Chondrocyte (in vitro differentiated cells): ENCODE measurements around the gene SZRD1. TPM values are rescaled to one million over a fixed set of nuclear protein-coding genes. Genes with fewer than 3 reads are reported as not detected.
"Not testable (repeated sequence)": the region's sequence is repeated elsewhere in the genome, so short reads cannot be mapped to it uniquely, and the experiment has no call there.

Experiments used
- DNase-seq: peaks from one replicate; pipeline ENCODE4 v3.0.0; 2021; ENCODE audit warnings: mixed read lengths, low spot score
- H3K27ac Mint-ChIP-seq: one replicate; pipeline ENCODE4 v1.8.0; 2021; ENCODE audit warnings: mild to moderate bottlenecking, moderate library complexity, mixed read lengths; ENCODE audit not compliant: unreplicated experiment
- H3K27me3 Mint-ChIP-seq: 2 replicates; pipeline ENCODE4 v1.8.0; 2021; ENCODE audit warnings: low read depth, mixed read lengths
- H3K36me3 Mint-ChIP-seq: 2 replicates; pipeline ENCODE4 v1.8.0; 2021; ENCODE audit warnings: low read depth, mixed read lengths
- H3K4me1 Mint-ChIP-seq: 2 replicates; pipeline ENCODE4 v1.8.0; 2021; ENCODE audit warnings: low read depth, mild to moderate bottlenecking, mixed read lengths
- H3K4me3 Mint-ChIP-seq: one replicate; pipeline ENCODE4 v1.8.0; 2021; ENCODE audit warnings: mild to moderate bottlenecking, moderate library complexity, mixed read lengths; ENCODE audit not compliant: unreplicated experiment
- H3K9me3 Mint-ChIP-seq: 2 replicates; pipeline ENCODE4 v1.8.0; 2021; ENCODE audit warnings: low read depth, mixed read lengths
- CTCF ChIP-seq: fragments of 200-600 bp; sonication (generic); IDR thresholded peaks from 2 replicates; pipeline ENCODE4 v1.5.0; 2021; ENCODE audit warnings: antibody characterized with exemption, mild to moderate bottlenecking, moderate library complexity
- total RNA-seq: library from RNA; stranded (reverse); gene quantifications from 3 replicates; pipeline ENCODE4 v1.2.1, GENCODE V29; 2021

SZRD1 gene
- total RNA-seq, 1 donor from 2014 or later = 113 TPM

- Mint-ChIP-seq H3K4me3 (no peak overlapping the region), H3K27ac (no peak overlapping the region), H3K4me1 (peaks cover 22% of the 10 kb centered on the region), H3K9me3 (no peaks in the 10 kb centered on the region), H3K36me3 (no peaks in the 10 kb centered on the region), H3K27me3 (no peaks in the 10 kb centered on the region)
- no peak for TF ChIP-seq CTCF
- no peak for DNase-seq
Measured at GRCh38 chr1:16334655-16335340, 32.2 kb upstream of the SZRD1 start.

- Mint-ChIP-seq H3K36me3 (peaks cover 2% of the 10 kb centered on the region), H3K27ac (no peak overlapping the region), H3K27me3 (no peaks in the 10 kb centered on the region), H3K9me3 (no peaks in the 10 kb centered on the region), H3K4me3 (no peak overlapping the region), H3K4me1 (peaks cover 22% of the 10 kb centered on the region)
- no peak for TF ChIP-seq CTCF
- no peak for DNase-seq
Measured at GRCh38 chr1:16338961-16339360, 28.1 kb upstream of the SZRD1 start.

GRCh38 chr1:16340673-16341072 is 26.4 kb upstream of the SZRD1 start:
- DNase-seq = no peak
- TF ChIP-seq CTCF = no peak
- Mint-ChIP-seq H3K36me3 (peaks cover 2% of the 10 kb centered on the region), H3K9me3 (no peaks in the 10 kb centered on the region), H3K4me3 (no peak overlapping the region), H3K27me3 (no peaks in the 10 kb centered on the region), H3K27ac (no peak overlapping the region), H3K4me1 (peaks cover 14% of the 10 kb centered on the region)

GRCh38 chr1:16342331-16343062 is 24.5 kb upstream of the SZRD1 start:
- Mint-ChIP-seq H3K4me1 (peaks cover 12% of the 10 kb centered on the region), H3K36me3 (peaks cover 2% of the 10 kb centered on the region), H3K9me3 (no peaks in the 10 kb centered on the region), H3K27ac (peak overlapping the region; percentile 2), H3K4me3 (no peak overlapping the region), H3K27me3 (no peaks in the 10 kb centered on the region)
- no peak for DNase-seq
- TF ChIP-seq CTCF = no peak

GRCh38 chr1:16343276-16343675 is 23.8 kb upstream of the SZRD1 start:
- not testable (repeated sequence) for H3K4me3 Mint-ChIP-seq, DNase-seq, H3K27me3 Mint-ChIP-seq, H3K36me3 Mint-ChIP-seq, H3K9me3 Mint-ChIP-seq, H3K27ac Mint-ChIP-seq
- peaks cover 15% of the 10 kb centered on the region for H3K4me1 Mint-ChIP-seq
